K562 (cell line): ENCODE results near the gene ERVFRD-1. TPM values are rescaled to one million over a fixed set of nuclear protein-coding genes. Genes with fewer than 3 reads are reported as not detected.
"Not testable (repeated sequence)": the region's sequence is repeated elsewhere in the genome, so short reads cannot be mapped to it uniquely, and the experiment has no call there.

Experiments
- ATAC-seq: fragments of 200-7000 bp; cut with Tn5 transposase; 3 replicates; pipeline ENCODE4 v1.9.1; 2020; ENCODE audit warnings: moderate library complexity
- BruUV-seq: library from RNA; stranded (reverse); fragments of 400-500 nt; replicated peaks from 2 replicates; lab custom pipeline; 2021; lab: Mats Ljungman, UMichigan
- CTCF ChIA-PET: fragments of 300-600 bp; formaldehyde crosslinking; extraction: SDS; loops from one replicate; lab custom pipeline; 2021; ENCODE audit warnings: low intra/inter-chr PET ratio; lab: Yijun Ruan, JAX
- POLR2A ChIA-PET: fragments of 300-600, 350-650 bp; sonication (Branson Sonifier 250); formaldehyde crosslinking; extraction: SDS; loops from one replicate; lab custom pipeline; 2021; ENCODE audit warnings: antibody characterized with exemption, inconsistent platforms; lab: Yijun Ruan, JAX
- DNase-seq, 4 experiments: peaks; one replicate each; pipeline versions ENCODE4 v3.0.0 to v3.0.0-alpha.2; 2011 to 2018; ENCODE audit warnings: low spot score in 3 of 4, mixed read lengths in 3 of 4; ENCODE audit errors: extremely low read depth in 1 of 4
- FAIRE-seq: peaks from 2 replicates; lab custom pipeline; 2011; peaks lifted over from hg19 to GRCh38; lab: Jason Lieb, UNC
- H2AFZ ChIP-seq: 2 replicates; pipeline ENCODE4 v1.6.0; 2011; ENCODE audit warnings: low read depth, low read length, control low read depth, inconsistent platforms
- H3K27ac ChIP-seq: fragments of 200-600 bp; 3 replicates; pipeline ENCODE4 v1.8.0; 2011; ENCODE audit warnings: low read depth, mild to moderate bottlenecking, control low read depth, inconsistent platforms, low read length, moderate library complexity, mixed read lengths; ENCODE audit errors: extremely low read depth
- H3K27me3 ChIP-seq, 2 experiments: fragments of 300-600 bp in 1 of 2; 2 replicates in 1 of 2; 3 replicates in 1 of 2; pipeline versions ENCODE4 v1.6.0 to v1.8.0; 2011; ENCODE audit warnings: inconsistent platforms in 2 of 2, low read length in 2 of 2, mild to moderate bottlenecking in 1 of 2, mixed read lengths in 1 of 2, moderate library complexity in 1 of 2; ENCODE audit not compliant: control insufficient read depth in 2 of 2, insufficient read depth in 2 of 2
- H3K36me3 ChIP-seq: fragments of 300-600 bp; 3 replicates; pipeline ENCODE4 v1.8.0; 2011; ENCODE audit warnings: mild to moderate bottlenecking, low read length, inconsistent platforms; ENCODE audit not compliant: control insufficient read depth, insufficient read depth
- H3K4me1 ChIP-seq, 2 experiments: fragments of 200-600 bp in 1 of 2; replicated peaks in 1 of 2; 2 replicates in 1 of 2; 3 replicates in 1 of 2; pipeline versions ENCODE4 v1.5.1 to v1.8.0; 2011; ENCODE audit warnings: inconsistent platforms in 2 of 2, low read length in 2 of 2, mild to moderate bottlenecking in 1 of 2, mixed read lengths in 1 of 2, moderate library complexity in 1 of 2; ENCODE audit not compliant: control insufficient read depth in 2 of 2, insufficient read depth in 2 of 2
- H3K4me2 ChIP-seq: 2 replicates; pipeline ENCODE4 v1.6.1; 2011; ENCODE audit warnings: low read length, control low read depth, inconsistent platforms, mixed read lengths; ENCODE audit not compliant: insufficient read depth
- H3K4me3 ChIP-seq: fragments of 200-600 bp; sonication (generic), shearing (Covaris generic); 2 replicates; pipeline ENCODE4 v1.5.1; 2016; ENCODE audit warnings: control low read depth, inconsistent platforms
- H3K79me2 ChIP-seq: fragments of 200-600 bp; 3 replicates; pipeline ENCODE4 v1.8.0; 2011; ENCODE audit warnings: low read length, inconsistent platforms; ENCODE audit not compliant: control insufficient read depth, insufficient read depth
- H3K9ac ChIP-seq, 2 experiments: 2 replicates each; pipeline versions ENCODE4 v1.6.0 to v1.6.1; 2011; ENCODE audit warnings: low read depth in 2 of 2, low read length in 2 of 2, control low read depth in 1 of 2, inconsistent platforms in 1 of 2, mild to moderate bottlenecking in 1 of 2, mixed read lengths in 1 of 2; ENCODE audit not compliant: insufficient read depth in 1 of 2
- H3K9me1 ChIP-seq: one replicate; pipeline ENCODE4 v1.6.0; 2011; ENCODE audit warnings: inconsistent platforms, mild to moderate bottlenecking, low read length, moderate library complexity; ENCODE audit not compliant: control insufficient read depth, insufficient read depth
- H3K9me3 ChIP-seq: replicated peaks from 2 replicates; pipeline ENCODE4 v1.5.1; 2011; ENCODE audit warnings: low read depth, low read length, inconsistent platforms; ENCODE audit not compliant: control insufficient read depth, insufficient read depth
- H4K20me1 ChIP-seq: replicated peaks from 2 replicates; pipeline ENCODE4 v1.6.1; 2011; ENCODE audit warnings: low read length, inconsistent platforms, mixed read lengths; ENCODE audit not compliant: control insufficient read depth, insufficient read depth
- NR0B1 ChIP-seq: fragments of 450-650 bp; IDR thresholded peaks from one replicate; pipeline ENCODE4 v1.6.1; 2018; ENCODE audit warnings: mild to moderate bottlenecking, moderate library complexity; ENCODE audit not compliant: partially characterized antibody
- WGBS: fragments of 100-300 bp; shearing (Covaris generic); methylation state at CpG from one replicate; pipeline ENCODE4 v1.1.6; 2016; ENCODE audit warnings: low coverage, mixed read lengths; ENCODE audit not compliant: insufficient coverage; ENCODE audit errors: missing lambda C conversion rate; 5-methylcytosine and 5-hydroxymethylcytosine counted together
- in situ Hi-C: fragments of 300-500 bp; cut with MboI; formaldehyde crosslinking; loops from 4 replicates; pipeline ENCODE4 v1.15.0; 2018; ENCODE audit warnings: inconsistent platforms, mixed read lengths
- intact Hi-C: fragments of 100-400 bp; cut with micrococcal nuclease; formaldehyde crosslinking; loops from 2 replicates; pipeline ENCODE4 v1.14.2; 2022
- polyA plus RNA-seq, 8 experiments: library from polyadenylated mRNA; depleted of rRNA in 4 of 8; stranded (reverse) in 5 of 8; unstranded in 3 of 8; fragments of >200 nt; fragmentation: Nextera tagmentation in 2 of 8; fragmentation: Illumina TruSeq in 1 of 8; extraction: Ambion mirVana in 2 of 8; extraction: Trizol in 1 of 8; gene quantifications; 2 replicates each; pipeline versions ENCODE4 v1.2.1 to v1.2.3, GENCODE V29; 2011 to 2014; ENCODE audit warnings: inconsistent platforms in 1 of 8, missing spikeins in 1 of 8
- total RNA-seq, 7 experiments: library from RNA; depleted of rRNA in 6 of 7; stranded (reverse); fragments of >200 nt in 6 of 7; fragmentation: Illumina TruSeq in 2 of 7; extraction: Trizol in 2 of 7; gene quantifications; 2 replicates each; pipeline versions ENCODE4 v1.2.1 to v1.2.3, GENCODE V29; 2011 to 2021; ENCODE audit warnings: low replicate concordance in 1 of 7

ERVFRD-1 gene
- total and polyA plus RNA-seq, 9 of the 15 experiments (the other 6 are each of a cell fraction or from before 2014, with no cell fraction given), result 0.05 to 0.14 (median 0.09) TPM; not detected in 2

GRCh38 chr6:11089695-11090094 lies 21.8 kb downstream of the ERVFRD-1 start:
- ATAC-seq, result no peak
- WGBS, result 47% methylated on average over 1 of the region's 1 CpG
- H3K9me1 ChIP-seq, result no peaks in the 10 kb centered on the region
- no peak for DNase-seq
- H3K79me2 ChIP-seq, result peaks cover 8% of the 10 kb centered on the region
- BruUV-seq, result no TSS peak
- no peak overlapping the region for H3K4me3 ChIP-seq
- no peaks in the 10 kb centered on the region for H3K27me3 ChIP-seq
- no peak overlapping the region; a peak in 1 of 4 replicates for H3K9ac ChIP-seq
- no peaks in the 10 kb centered on the region for H3K9me3 ChIP-seq
- H3K36me3 ChIP-seq, result no peaks in the 10 kb centered on the region
- H3K4me2 ChIP-seq, result no peak overlapping the region
- ChIA-PET POLR2A (no interaction called here), CTCF (no interaction called here)
- no peaks in the 10 kb centered on the region for H4K20me1 ChIP-seq
- no peak for FAIRE-seq
- intact Hi-C loops, result no loop called here
- no peak overlapping the region for H2AFZ ChIP-seq
- in situ Hi-C loops, result no loop called here
- TF ChIP-seq NR0B1, result no peak
- 0 out of 5 replicates have a peak, but pooled peaks cover 3 to 4% of the 10 kb centered on the region in 2 experiments for H3K4me1 ChIP-seq
- H3K27ac ChIP-seq, result no peak overlapping the region

DNA sequence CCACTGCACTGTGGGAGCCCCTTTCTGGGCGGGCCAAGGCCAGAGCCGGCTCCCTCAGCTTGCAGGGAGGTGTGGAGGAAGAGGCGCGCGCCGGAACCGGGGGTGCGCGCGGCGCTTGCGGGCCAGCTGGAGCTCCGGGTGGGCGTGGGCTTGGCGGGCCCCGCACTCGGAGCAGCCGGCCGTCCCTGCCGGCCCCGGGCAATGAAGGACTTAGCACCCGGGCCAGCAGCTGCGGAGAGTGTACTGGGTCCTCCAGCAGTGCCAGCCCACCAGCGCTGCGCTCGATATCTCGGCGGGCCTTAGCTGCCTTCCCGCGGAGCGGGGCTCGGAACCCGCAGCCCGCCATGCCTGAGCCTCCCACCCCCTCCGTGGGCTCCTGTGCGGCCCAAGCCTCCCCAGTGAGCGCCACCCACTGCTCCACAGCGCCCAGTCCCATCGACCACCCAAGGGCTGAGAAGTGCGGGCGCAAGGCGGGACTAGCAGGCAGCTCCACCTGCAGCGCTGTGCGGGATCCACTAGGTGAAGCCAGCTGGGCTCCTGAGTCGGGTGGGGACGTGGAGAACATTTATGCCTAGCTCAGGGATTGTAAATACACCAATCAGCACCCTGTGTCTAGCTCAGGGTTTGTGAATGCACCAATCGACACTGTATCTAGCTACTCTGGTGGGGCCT lies 24.2 kb downstream of the ERVFRD-1 start:
- H2AFZ ChIP-seq, H3K9me1 ChIP-seq, H3K27ac ChIP-seq, H3K9me3 ChIP-seq, in situ Hi-C loops, H3K4me2 ChIP-seq, H3K4me3 ChIP-seq, BruUV-seq, FAIRE-seq, H3K79me2 ChIP-seq, H3K9ac ChIP-seq, H3K27me3 ChIP-seq, intact Hi-C loops, H4K20me1 ChIP-seq, CTCF ChIA-PET, DNase-seq, H3K36me3 ChIP-seq, H3K4me1 ChIP-seq, ATAC-seq: not testable (repeated sequence)
- POLR2A ChIA-PET, result interaction anchor here (0.5 kb wide), 1 partner anchor 213 kb away, joined by 4 read pairs; no protein-coding TSS in a partner anchor
- 74% methylated on average over 43 of the region's 47 CpGs for WGBS
